Bronchial epithelial cell (primary cell): Measurements from ENCODE around the gene CELA3A. TPM values are rescaled to one million over a fixed set of nuclear protein-coding genes. Genes with fewer than 3 reads are reported as not detected.
"Not testable (repeated sequence)": the region's sequence is repeated elsewhere in the genome, so short reads cannot be mapped to it uniquely, and the experiment has no call there.

Experiments
- DNase-seq: peaks from one replicate; pipeline ENCODE4 v3.0.0-alpha.2; 2010; ENCODE audit warnings: low read depth
- FAIRE-seq: peaks from 2 replicates; lab custom pipeline; 2011; peaks lifted over from hg19 to GRCh38; lab: Jason Lieb, UNC
- H3K27me3 ChIP-seq: 2 replicates; pipeline ENCODE4 v1.5.1; 2011; ENCODE audit warnings: low read length; ENCODE audit not compliant: control insufficient read depth, insufficient read depth
- H3K36me3 ChIP-seq: 2 replicates; pipeline ENCODE4 v1.5.1; 2011; ENCODE audit warnings: low read length; ENCODE audit not compliant: control insufficient read depth, insufficient read depth
- H3K4me3 ChIP-seq: 2 replicates; pipeline ENCODE4 v1.5.1; 2011; ENCODE audit warnings: mild to moderate bottlenecking, low read depth, low read length, control low read depth
- total RNA-seq: library from RNA; depleted of rRNA; stranded (reverse); fragments of >200 nt; gene quantifications from 2 replicates; pipeline ENCODE4 v1.2.1, GENCODE V29; 2014
- TF ChIP-seq, protein P1 (sequence below): IDR thresholded peaks from 2 replicates; pipeline ENCODE4 v1.5.1; 2011; ENCODE audit warnings: mild to moderate bottlenecking, moderate library complexity, low read length, control low read depth, inconsistent platforms; ENCODE audit not compliant: insufficient read depth, severe bottlenecking

The CELA3A gene
- total RNA-seq, 1 donor from 2014 or later = not detected

DNA sequence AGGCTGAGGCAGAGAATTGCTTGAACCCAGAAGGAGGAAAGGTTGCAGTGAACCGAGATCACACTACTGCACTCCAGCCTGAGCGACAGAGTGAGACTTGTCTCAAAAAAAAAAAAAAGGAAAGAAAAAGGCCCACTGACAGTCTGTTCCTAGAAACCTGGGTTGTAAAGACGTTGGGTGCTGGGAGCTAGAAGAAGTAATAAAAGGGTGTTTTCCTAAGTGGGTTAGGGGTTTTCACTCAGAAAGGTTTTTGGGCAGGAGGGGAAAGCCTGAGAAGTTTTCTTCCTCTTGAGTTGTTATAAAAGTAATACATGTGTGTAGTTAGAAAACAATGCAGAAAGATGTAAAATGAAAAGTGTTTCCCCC is 25.4 kb downstream of the CELA3A start:
- H3K36me3 ChIP-seq = no peaks in the 10 kb centered on the region
- no peaks in the 10 kb centered on the region for H3K27me3 ChIP-seq
- H3K4me3 ChIP-seq = no peak overlapping the region
- no peak for DNase-seq
- TF ChIP-seq, protein P1, sequence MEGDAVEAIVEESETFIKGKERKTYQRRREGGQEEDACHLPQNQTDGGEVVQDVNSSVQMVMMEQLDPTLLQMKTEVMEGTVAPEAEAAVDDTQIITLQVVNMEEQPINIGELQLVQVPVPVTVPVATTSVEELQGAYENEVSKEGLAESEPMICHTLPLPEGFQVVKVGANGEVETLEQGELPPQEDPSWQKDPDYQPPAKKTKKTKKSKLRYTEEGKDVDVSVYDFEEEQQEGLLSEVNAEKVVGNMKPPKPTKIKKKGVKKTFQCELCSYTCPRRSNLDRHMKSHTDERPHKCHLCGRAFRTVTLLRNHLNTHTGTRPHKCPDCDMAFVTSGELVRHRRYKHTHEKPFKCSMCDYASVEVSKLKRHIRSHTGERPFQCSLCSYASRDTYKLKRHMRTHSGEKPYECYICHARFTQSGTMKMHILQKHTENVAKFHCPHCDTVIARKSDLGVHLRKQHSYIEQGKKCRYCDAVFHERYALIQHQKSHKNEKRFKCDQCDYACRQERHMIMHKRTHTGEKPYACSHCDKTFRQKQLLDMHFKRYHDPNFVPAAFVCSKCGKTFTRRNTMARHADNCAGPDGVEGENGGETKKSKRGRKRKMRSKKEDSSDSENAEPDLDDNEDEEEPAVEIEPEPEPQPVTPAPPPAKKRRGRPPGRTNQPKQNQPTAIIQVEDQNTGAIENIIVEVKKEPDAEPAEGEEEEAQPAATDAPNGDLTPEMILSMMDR = no peak
- FAIRE-seq = no peak

DNA sequence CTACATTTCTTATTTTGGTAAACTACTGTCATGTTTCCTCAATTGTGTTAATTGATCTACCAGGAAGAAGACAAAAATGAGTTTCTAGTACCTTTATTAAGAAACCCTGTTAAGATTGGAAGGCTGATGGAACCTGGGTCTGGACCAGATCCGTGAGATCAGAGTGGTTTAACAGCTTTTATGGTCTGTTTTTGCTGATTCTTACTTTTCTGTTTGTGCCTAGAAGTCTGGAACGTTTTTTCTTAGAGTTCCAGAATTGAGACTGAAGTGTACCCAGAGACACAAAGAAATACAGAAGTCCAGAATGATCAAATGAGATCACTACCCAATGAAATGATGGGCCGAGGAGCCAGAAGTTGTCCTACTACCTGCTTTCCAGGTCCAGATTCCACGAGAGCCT is 28.6 kb downstream of the CELA3A start:
- Histone ChIP-seq H3K4me3 (no peak overlapping the region), H3K36me3 (no peaks in the 10 kb centered on the region), H3K27me3 (no peaks in the 10 kb centered on the region)
- TF ChIP-seq, protein P1 = no peak
- FAIRE-seq = no peak
- no peak for DNase-seq

DNA sequence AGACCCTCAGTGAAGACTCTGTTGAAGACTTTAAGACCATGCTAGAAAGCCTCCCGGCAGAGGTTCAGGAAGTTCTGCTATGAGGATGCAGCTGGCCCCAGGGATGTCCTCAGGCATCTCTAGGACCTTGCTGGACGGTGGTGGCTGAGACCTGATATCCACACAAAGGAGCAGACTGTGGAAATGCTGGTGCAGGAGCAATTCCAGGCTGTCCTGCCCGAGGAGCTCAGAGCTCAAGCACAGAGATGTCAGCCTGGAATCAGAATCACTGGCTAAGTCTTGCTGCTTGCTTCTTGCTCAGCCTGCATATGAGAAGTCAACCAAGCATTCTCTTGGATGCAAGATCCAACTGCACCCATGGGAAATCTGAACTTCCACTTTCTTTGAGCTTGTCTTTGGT is 29.0 kb downstream of the CELA3A start:
- no peaks in the 10 kb centered on the region for H3K27me3 ChIP-seq
- no peak for FAIRE-seq

DNA sequence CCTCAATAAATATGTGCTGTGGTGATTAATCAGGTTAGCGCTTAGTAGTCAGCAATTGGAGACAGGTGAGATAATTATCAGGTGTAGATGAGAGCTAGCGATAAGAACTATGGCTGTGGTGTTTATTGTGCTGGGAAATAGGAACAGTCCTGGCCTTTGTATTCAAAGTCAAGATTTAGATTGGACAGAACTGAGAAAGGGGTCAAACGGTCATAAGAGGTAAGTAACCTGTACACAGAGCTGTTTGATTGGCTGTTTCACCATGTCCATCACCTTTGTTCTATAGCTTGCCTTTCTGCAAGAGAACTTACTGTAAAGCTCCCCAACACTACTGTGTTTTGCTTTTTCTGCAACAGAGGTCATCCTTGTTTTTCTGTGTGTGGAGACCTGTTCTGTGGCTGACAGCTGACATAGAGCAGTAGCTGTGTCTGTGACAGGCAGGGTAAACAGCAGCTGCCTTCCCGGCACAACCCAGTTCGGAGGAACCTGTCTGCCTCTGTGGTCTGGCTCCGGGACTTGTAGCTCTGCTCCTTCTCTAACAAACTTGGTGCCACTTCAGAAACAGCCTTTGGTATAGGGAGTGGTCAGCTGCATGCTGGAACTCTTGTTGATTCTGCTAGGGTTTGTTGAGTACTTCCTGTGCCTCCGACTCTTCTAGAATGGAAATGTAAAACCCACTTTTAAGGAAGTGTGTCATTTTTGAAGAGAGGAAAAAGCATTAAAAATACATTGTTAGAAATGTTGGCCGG is 29.9 kb downstream of the CELA3A start:
- FAIRE-seq (no peak), DNase-seq (no peak)
- Histone ChIP-seq H3K36me3 (no peaks in the 10 kb centered on the region), H3K27me3 (no peaks in the 10 kb centered on the region), H3K4me3 (no peak overlapping the region)
- TF ChIP-seq, protein P1 = no peak

More for the DNA sequence above, 29.0 kb downstream of the CELA3A start:
- no peak for DNase-seq
- no peaks in the 10 kb centered on the region for H3K36me3 ChIP-seq
- H3K4me3 ChIP-seq = no peak overlapping the region
- TF ChIP-seq, protein P1 = no peak

DNA sequence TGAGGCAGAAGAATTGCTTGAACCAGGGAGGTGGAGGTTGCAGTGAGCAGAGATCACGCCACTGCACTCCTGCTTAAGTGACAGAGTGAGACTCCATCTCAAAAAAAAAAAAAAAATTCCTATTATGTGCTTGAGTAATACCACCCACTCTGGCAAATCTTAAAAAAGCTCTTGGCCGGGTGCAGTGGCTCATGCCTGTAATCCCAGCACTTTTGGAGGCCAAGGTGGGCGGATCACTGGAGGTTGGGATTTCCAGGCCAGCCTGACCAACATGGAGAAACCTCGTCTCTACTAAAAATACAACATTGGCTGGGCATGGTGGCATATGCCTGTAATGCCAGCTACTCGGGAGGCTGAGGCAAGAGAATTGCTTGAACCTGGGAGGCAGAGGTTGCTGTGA is 33.4 kb downstream of the CELA3A start:
- DNase-seq, H3K27me3 ChIP-seq, FAIRE-seq, H3K4me3 ChIP-seq, H3K36me3 ChIP-seq: not testable (repeated sequence)

DNA sequence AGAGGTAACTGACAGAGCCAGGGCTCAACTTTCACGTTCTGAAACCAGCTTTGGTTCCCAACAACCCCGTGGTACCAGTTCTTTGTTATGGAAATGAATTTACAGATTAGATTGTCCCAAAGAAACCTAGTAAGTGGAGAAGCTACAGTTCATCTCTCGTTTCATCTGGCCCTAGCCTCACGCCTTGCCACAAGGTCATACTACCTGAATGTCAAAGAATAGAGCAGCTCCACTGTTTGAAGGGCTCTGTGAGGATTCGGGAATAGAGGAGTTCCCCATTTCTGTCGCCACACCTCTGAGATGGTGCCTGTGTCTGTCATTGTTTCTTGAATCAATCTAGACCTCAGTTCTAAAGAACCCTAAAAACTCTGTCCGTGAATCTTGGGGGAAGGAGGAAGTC is 36.1 kb downstream of the CELA3A start:
- Histone ChIP-seq H3K27me3 (no peaks in the 10 kb centered on the region), H3K4me3 (no peak overlapping the region), H3K36me3 (no peaks in the 10 kb centered on the region)
- FAIRE-seq = no peak
- no peak for DNase-seq
- TF ChIP-seq, protein P1 = no peak
